HCT116 (cell line): ENCODE results near the gene BCHE. TPM values are rescaled to one million over a fixed set of nuclear protein-coding genes. Genes with fewer than 3 reads are reported as not detected.

Experiments
- ATAC-seq: fragments of 200-7000 bp; cut with Tn5 transposase; 2 replicates; pipeline ENCODE4 v1.9.1; 2020; ENCODE audit warnings: mild to moderate bottlenecking, moderate library complexity
- BruUV-seq: library from RNA; stranded (reverse); fragments of 400-500 nt; replicated peaks from 2 replicates; lab custom pipeline; 2021; lab: Mats Ljungman, UMichigan
- CTCF ChIA-PET: fragments of 300-600 bp; sonication (Branson Sonifier 250); formaldehyde crosslinking; loops from one replicate; lab custom pipeline; 2021; ENCODE audit warnings: antibody characterized with exemption; lab: Charles Lee
- POLR2A ChIA-PET: fragments of 300-600, 350-600 bp; sonication (Branson Sonifier 250); formaldehyde crosslinking; loops from one replicate; lab custom pipeline; 2021; ENCODE audit warnings: antibody characterized with exemption; lab: Charles Lee
- RAD21 ChIA-PET, 2 experiments: fragments of 300-600 bp; sonication (Branson Sonifier 250); formaldehyde crosslinking; loops; one replicate each; lab custom pipeline; 2023; ENCODE audit warnings: low total read pairs in 2 of 2; ENCODE audit not compliant: uncharacterized antibody in 2 of 2, unreplicated experiment in 2 of 2, low non-redundant PET in 1 of 2; lab: Charles Lee
- DNase-seq: peaks from one replicate; pipeline ENCODE4 v3.0.0-alpha.2; 2010; ENCODE audit warnings: low read depth, low spot score
- H2AFZ ChIP-seq: fragments of 200-600 bp; shearing (Covaris generic), sonication (generic); 2 replicates; pipeline ENCODE4 v1.6.1; 2017; ENCODE audit warnings: low read depth, mixed run types, mixed read lengths, antibody characterized with exemption, low read length; ENCODE audit not compliant: poor library complexity, severe bottlenecking
- H3K27ac ChIP-seq: 2 replicates; pipeline ENCODE4 v1.5.1; 2012; ENCODE audit warnings: low read depth, low read length
- H3K27me3 ChIP-seq: fragments of 200-600 bp; sonication (generic); 2 replicates; pipeline ENCODE4 v1.6.1; 2016; ENCODE audit warnings: mixed run types, low read length, mixed read lengths; ENCODE audit not compliant: insufficient read depth
- H3K36me3 ChIP-seq, 2 experiments: fragments of 200-500 bp in 1 of 2; fragments of 200-600 bp in 1 of 2; sonication (Bioruptor generic) in 1 of 2; sonication (generic) in 1 of 2; 2 replicates each; pipeline versions ENCODE4 v1.5.1 to v1.6.1; 2014 to 2016; ENCODE audit warnings: low read length in 2 of 2, inconsistent platforms in 1 of 2, mixed read lengths in 1 of 2, mixed run types in 1 of 2; ENCODE audit not compliant: insufficient read depth in 2 of 2, control insufficient read depth in 1 of 2
- H3K4me1 ChIP-seq, 2 experiments: fragments of 200-600 bp in 1 of 2; sonication (generic) in 1 of 2; 2 replicates each; pipeline versions ENCODE4 v1.5.1 to v1.6.1; 2012 to 2017; ENCODE audit warnings: low read length in 2 of 2, inconsistent platforms in 1 of 2, mild to moderate bottlenecking in 1 of 2, mixed read lengths in 1 of 2, mixed run types in 1 of 2, moderate library complexity in 1 of 2; ENCODE audit not compliant: insufficient read depth in 2 of 2, control insufficient read depth in 1 of 2
- H3K4me2 ChIP-seq: fragments of 200-600 bp; sonication (generic); 2 replicates; pipeline ENCODE4 v1.6.1; 2017; ENCODE audit warnings: mixed run types, low read length, mixed read lengths
- H3K4me3 ChIP-seq, 2 experiments: fragments of 200-600 bp in 1 of 2; sonication (generic) in 1 of 2; replicated peaks in 1 of 2; 2 replicates each; pipeline ENCODE4 v1.5.1; 2011 to 2016; ENCODE audit warnings: low read length in 2 of 2, control low read depth in 1 of 2, low read depth in 1 of 2, mild to moderate bottlenecking in 1 of 2, mixed read lengths in 1 of 2, mixed run types in 1 of 2
- H3K79me2 ChIP-seq: fragments of 200-600 bp; sonication (generic); 2 replicates; pipeline ENCODE4 v1.6.1; 2017; ENCODE audit warnings: mild to moderate bottlenecking, mixed run types, low read length, moderate library complexity, mixed read lengths; ENCODE audit not compliant: insufficient read depth
- H3K9ac ChIP-seq: fragments of 200-600 bp; sonication (generic); 2 replicates; pipeline ENCODE4 v1.6.1; 2016; ENCODE audit warnings: low read length, mixed read lengths
- H3K9me2 ChIP-seq: fragments of 200-600 bp; sonication (generic), shearing (Covaris generic); 2 replicates; pipeline ENCODE4 v1.6.1; 2017; ENCODE audit warnings: mixed run types, mild to moderate bottlenecking, moderate library complexity; ENCODE audit not compliant: insufficient read depth
- H3K9me3 ChIP-seq, 2 experiments: fragments of 200-500 bp in 1 of 2; fragments of 200-600 bp in 1 of 2; sonication (Bioruptor generic) in 1 of 2; sonication (generic) in 1 of 2; 2 replicates each; pipeline ENCODE4 v1.6.1; 2014 to 2017; ENCODE audit warnings: low read length in 2 of 2, mixed read lengths in 2 of 2, inconsistent platforms in 1 of 2, low read depth in 1 of 2, mild to moderate bottlenecking in 1 of 2, mixed run types in 1 of 2, moderate library complexity in 1 of 2; ENCODE audit not compliant: control insufficient read depth in 1 of 2, insufficient read depth in 1 of 2
- H4K20me1 ChIP-seq: fragments of 200-600 bp; sonication (generic), shearing (Covaris generic); 2 replicates; pipeline ENCODE4 v1.6.1; 2017; ENCODE audit warnings: mixed run types, mild to moderate bottlenecking, moderate library complexity; ENCODE audit not compliant: insufficient read depth
- CBX3 ChIP-seq: IDR thresholded peaks from 2 replicates; pipeline ENCODE4 v1.6.1; 2012; ENCODE audit warnings: low read depth
- CEBPB ChIP-seq: IDR thresholded peaks from 2 replicates; pipeline ENCODE4 v1.6.1; 2012; ENCODE audit warnings: low read depth
- CTCF ChIP-seq, 3 experiments: fragments of 200-600 bp in 1 of 3; sonication (generic) in 1 of 3; IDR thresholded peaks in 2 of 3; conservative IDR thresholded peaks in 1 of 3; 2 replicates each; pipeline ENCODE4 v1.5.1; 2012 to 2017; ENCODE audit warnings: low read depth in 2 of 3, low read length in 2 of 3, antibody characterized with exemption in 1 of 3, borderline replicate concordance in 1 of 3, control low read depth in 1 of 3, mild to moderate bottlenecking in 1 of 3, mixed read lengths in 1 of 3, mixed run types in 1 of 3, moderate library complexity in 1 of 3; ENCODE audit not compliant: insufficient read depth in 1 of 3
- EGR1 ChIP-seq: IDR thresholded peaks from 2 replicates; pipeline ENCODE4 v1.6.1; 2012; ENCODE audit warnings: low read depth
- ELF1 ChIP-seq: IDR thresholded peaks from 2 replicates; pipeline ENCODE4 v1.6.1; 2012; ENCODE audit warnings: low read depth, borderline replicate concordance
- EZH2 ChIP-seq: fragments of 200-600 bp; sonication (generic); IDR thresholded peaks from 2 replicates; pipeline ENCODE4 v1.6.1; 2017; ENCODE audit warnings: antibody characterized with exemption, mixed run types
- EZH2phosphoT487 ChIP-seq: fragments of 200-600 bp; IDR thresholded peaks from 2 replicates; pipeline ENCODE4 v1.6.1; 2018; ENCODE audit warnings: antibody characterized with exemption, borderline replicate concordance
- FOSL1 ChIP-seq: IDR thresholded peaks from 2 replicates; pipeline ENCODE4 v1.6.1; 2012; ENCODE audit warnings: low read depth
- JUND ChIP-seq: IDR thresholded peaks from 2 replicates; pipeline ENCODE4 v1.6.1; 2012
- POLR2A ChIP-seq: IDR thresholded peaks from 2 replicates; pipeline ENCODE4 v1.7.0; 2011; ENCODE audit warnings: borderline replicate concordance; ENCODE audit not compliant: insufficient read depth, insufficient read length; ENCODE audit errors: extremely low read depth
- POLR2AphosphoS5 ChIP-seq: IDR thresholded peaks from 2 replicates; pipeline ENCODE4 v1.6.1; 2011; ENCODE audit warnings: mild to moderate bottlenecking, low read depth, low read length, moderate library complexity
- RAD21 ChIP-seq: IDR thresholded peaks from 2 replicates; pipeline ENCODE4 v1.6.1; 2012; ENCODE audit warnings: low read depth, mild to moderate bottlenecking
- SIN3A ChIP-seq: IDR thresholded peaks from 2 replicates; pipeline ENCODE4 v1.6.1; 2012; ENCODE audit warnings: low read depth
- SP1 ChIP-seq: IDR thresholded peaks from 2 replicates; pipeline ENCODE4 v1.6.1; 2012; ENCODE audit warnings: low read depth
- SRF ChIP-seq: IDR thresholded peaks from 2 replicates; pipeline ENCODE4 v1.6.1; 2012; ENCODE audit warnings: low read depth
- TCF7L2 ChIP-seq: IDR thresholded peaks from 2 replicates; pipeline ENCODE4 v1.7.0; 2011; ENCODE audit warnings: borderline replicate concordance, inconsistent platforms; ENCODE audit not compliant: insufficient read depth, insufficient read length; ENCODE audit errors: extremely low read depth
- ZBTB33 ChIP-seq: IDR thresholded peaks from 2 replicates; pipeline ENCODE4 v1.6.1; 2011; ENCODE audit warnings: mild to moderate bottlenecking, low read length, moderate library complexity; ENCODE audit not compliant: insufficient replicate concordance; ENCODE audit errors: extremely low read depth
- intact Hi-C: fragments of 100-400 bp; cut with micrococcal nuclease; formaldehyde crosslinking; loops from 2 replicates; pipeline ENCODE4 v1.10.0; 2022
- total RNA-seq: library from RNA; stranded (reverse); gene quantifications from one replicate; pipeline ENCODE4 v1.2.1, GENCODE V29; 2021; ENCODE audit not compliant: unreplicated experiment
- TF ChIP-seq, protein P1 (sequence below): IDR thresholded peaks from 2 replicates; pipeline ENCODE4 v1.6.1; 2012
- TF ChIP-seq, protein P2 (sequence below): IDR thresholded peaks from 2 replicates; pipeline ENCODE4 v1.6.1; 2012
- TF ChIP-seq, protein P3 (sequence below): IDR thresholded peaks from 2 replicates; pipeline ENCODE4 v1.6.1; 2012; ENCODE audit warnings: low read depth

The BCHE gene
- total RNA-seq, 1 experiment from 2014 or later = not detected

DNA sequence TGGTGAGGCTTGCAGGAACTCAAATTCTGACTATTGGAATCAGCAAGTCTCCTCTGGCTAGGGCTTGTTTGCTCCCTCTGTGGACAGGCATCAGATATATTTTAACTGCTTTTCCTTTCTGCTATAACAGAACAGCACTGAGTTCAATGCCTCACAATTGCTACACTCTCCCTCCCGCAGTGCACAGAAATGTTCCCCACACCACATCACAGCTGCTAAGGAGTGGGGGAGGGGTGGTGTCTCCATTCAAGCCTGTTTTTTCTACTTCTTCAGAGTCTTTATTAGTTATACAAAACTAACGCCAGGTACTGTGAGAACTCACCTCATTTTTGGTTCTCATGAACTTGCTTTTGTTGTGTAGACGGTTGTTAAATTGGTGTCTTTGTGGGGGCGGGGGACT, 68.5 kb downstream of the BCHE start:
- DNase-seq (no peak), ATAC-seq (no peak)
- Histone ChIP-seq H3K36me3 (no peaks in the 10 kb centered on the region), H3K9me2 (no peaks in the 10 kb centered on the region; the same call in 1 of the 2 replicates), H4K20me1 (no peaks in the 10 kb centered on the region), H2AFZ (no peak overlapping the region), H3K4me3 (no peak overlapping the region), H3K4me2 (no peak overlapping the region), H3K27ac (no peak overlapping the region), H3K4me1 (no peaks in the 10 kb centered on the region), H3K79me2 (no peaks in the 10 kb centered on the region), H3K27me3 (no peaks in the 10 kb centered on the region), H3K9ac (no peak overlapping the region), H3K9me3 (no peaks in the 10 kb centered on the region)
- intact Hi-C loops = no loop called here
- RAD21 ChIA-PET = no interaction called here
- BruUV-seq = no TSS peak
- POLR2A ChIA-PET = no interaction called here
- TF ChIP-seq SP1 (no peak), JUND (no peak), ZBTB33 (no peak), EGR1 (no peak), ELF1 (no peak), SIN3A (no peak), POLR2AphosphoS5 (no peak), EZH2 (no peak), CTCF (IDR thresholded peaks at IDR 0.05 in 2 of 3, conservative IDR thresholded peaks at IDR 0.05 in 1 of 3; ENCODE audit: borderline replicate concordance in 1 of 3, insufficient read depth in 1 of 3, low read depth in 2 of 3, low read length in 2 of 3) (no peak), FOSL1 (no peak), POLR2A (no peak), SRF (no peak), EZH2phosphoT487 (no peak), CBX3 (no peak), TCF7L2 (no peak), CEBPB (no peak), RAD21 (no peak)
- TF ChIP-seq, protein P1, sequence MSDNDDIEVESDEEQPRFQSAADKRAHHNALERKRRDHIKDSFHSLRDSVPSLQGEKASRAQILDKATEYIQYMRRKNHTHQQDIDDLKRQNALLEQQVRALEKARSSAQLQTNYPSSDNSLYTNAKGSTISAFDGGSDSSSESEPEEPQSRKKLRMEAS = no peak
- TF ChIP-seq, protein P2, sequence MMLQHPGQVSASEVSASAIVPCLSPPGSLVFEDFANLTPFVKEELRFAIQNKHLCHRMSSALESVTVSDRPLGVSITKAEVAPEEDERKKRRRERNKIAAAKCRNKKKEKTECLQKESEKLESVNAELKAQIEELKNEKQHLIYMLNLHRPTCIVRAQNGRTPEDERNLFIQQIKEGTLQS = no peak
- TF ChIP-seq, protein P3, sequence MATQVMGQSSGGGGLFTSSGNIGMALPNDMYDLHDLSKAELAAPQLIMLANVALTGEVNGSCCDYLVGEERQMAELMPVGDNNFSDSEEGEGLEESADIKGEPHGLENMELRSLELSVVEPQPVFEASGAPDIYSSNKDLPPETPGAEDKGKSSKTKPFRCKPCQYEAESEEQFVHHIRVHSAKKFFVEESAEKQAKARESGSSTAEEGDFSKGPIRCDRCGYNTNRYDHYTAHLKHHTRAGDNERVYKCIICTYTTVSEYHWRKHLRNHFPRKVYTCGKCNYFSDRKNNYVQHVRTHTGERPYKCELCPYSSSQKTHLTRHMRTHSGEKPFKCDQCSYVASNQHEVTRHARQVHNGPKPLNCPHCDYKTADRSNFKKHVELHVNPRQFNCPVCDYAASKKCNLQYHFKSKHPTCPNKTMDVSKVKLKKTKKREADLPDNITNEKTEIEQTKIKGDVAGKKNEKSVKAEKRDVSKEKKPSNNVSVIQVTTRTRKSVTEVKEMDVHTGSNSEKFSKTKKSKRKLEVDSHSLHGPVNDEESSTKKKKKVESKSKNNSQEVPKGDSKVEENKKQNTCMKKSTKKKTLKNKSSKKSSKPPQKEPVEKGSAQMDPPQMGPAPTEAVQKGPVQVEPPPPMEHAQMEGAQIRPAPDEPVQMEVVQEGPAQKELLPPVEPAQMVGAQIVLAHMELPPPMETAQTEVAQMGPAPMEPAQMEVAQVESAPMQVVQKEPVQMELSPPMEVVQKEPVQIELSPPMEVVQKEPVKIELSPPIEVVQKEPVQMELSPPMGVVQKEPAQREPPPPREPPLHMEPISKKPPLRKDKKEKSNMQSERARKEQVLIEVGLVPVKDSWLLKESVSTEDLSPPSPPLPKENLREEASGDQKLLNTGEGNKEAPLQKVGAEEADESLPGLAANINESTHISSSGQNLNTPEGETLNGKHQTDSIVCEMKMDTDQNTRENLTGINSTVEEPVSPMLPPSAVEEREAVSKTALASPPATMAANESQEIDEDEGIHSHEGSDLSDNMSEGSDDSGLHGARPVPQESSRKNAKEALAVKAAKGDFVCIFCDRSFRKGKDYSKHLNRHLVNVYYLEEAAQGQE = no peak
- CTCF ChIA-PET = no interaction called here
